IPS-15b (cell line): ENCODE measurements around the gene GNGT2.
"Not testable (repeated sequence)": the region's sequence is repeated elsewhere in the genome, so short reads cannot be mapped to it uniquely, and the experiment has no call there.

Experiments
- H3K27me3 ChIP-seq: one replicate; pipeline ENCODE4 v1.6.1; 2013; ENCODE audit warnings: low read length; ENCODE audit not compliant: control insufficient read depth, insufficient read depth
- H3K36me3 ChIP-seq: one replicate; pipeline ENCODE4 v1.6.1; 2013; ENCODE audit warnings: low read length; ENCODE audit not compliant: control insufficient read depth, insufficient read depth
- H3K4me1 ChIP-seq: one replicate; pipeline ENCODE4 v1.6.1; 2013; ENCODE audit warnings: mild to moderate bottlenecking, low read length; ENCODE audit not compliant: control insufficient read depth, insufficient read depth
- H3K4me3 ChIP-seq: one replicate; pipeline ENCODE4 v1.5.1; 2013; ENCODE audit warnings: low read depth, low read length
- H3K9ac ChIP-seq: one replicate; pipeline ENCODE4 v1.6.1; 2013; ENCODE audit warnings: low read depth, mild to moderate bottlenecking, low read length
- H3K9me3 ChIP-seq: one replicate; pipeline ENCODE4 v1.6.1; 2013; ENCODE audit warnings: mild to moderate bottlenecking, low read length; ENCODE audit not compliant: control insufficient read depth, insufficient read depth

Gene GNGT2

DNA sequence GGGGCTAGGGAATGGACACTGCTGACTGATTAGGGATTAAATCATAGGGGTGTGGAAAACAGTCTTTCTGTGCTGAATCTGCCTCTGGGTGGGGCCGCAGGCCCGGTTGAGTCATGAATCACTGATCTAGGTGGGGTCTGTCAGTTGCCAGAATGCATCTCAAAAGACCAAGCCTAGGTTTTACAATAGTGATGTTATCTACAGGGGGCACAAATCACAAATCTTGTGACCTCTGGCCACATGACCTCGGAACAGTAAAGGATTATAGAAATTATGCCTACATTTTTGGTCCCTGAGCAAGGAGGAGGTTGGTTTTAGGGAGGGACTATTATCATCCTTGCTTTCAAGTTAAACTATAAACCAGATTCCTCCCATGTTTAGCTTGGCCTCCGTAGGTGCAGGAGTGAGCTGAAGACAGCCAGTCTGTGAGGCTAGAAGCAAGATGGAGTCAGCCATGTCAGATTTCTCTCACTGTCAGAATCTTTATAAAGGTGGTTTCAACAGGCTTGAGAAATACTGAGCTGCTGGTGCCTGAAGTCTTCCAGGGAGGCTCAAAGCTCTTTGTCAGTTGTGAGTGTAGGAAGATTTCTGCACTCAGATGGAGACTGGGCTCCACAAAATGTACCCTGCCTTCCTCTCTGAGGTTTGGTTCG lies 12.9 kb downstream of the GNGT2 start:
- Histone ChIP-seq H3K36me3 (no peaks in the 10 kb centered on the region), H3K27me3 (no peaks in the 10 kb centered on the region), H3K4me3 (no peak overlapping the region), H3K4me1 (peaks cover 2% of the 10 kb centered on the region), H3K9ac (no peak overlapping the region), H3K9me3 (no peaks in the 10 kb centered on the region)

- H3K4me3 ChIP-seq: no peak overlapping the region
- H3K36me3 ChIP-seq: peaks cover 3% of the 10 kb centered on the region
- no peaks in the 10 kb centered on the region for H3K9me3 ChIP-seq
- no peak overlapping the region for H3K9ac ChIP-seq
- H3K27me3 ChIP-seq: no peaks in the 10 kb centered on the region
- peaks cover 2% of the 10 kb centered on the region for H3K4me1 ChIP-seq
Measured at GRCh38 chr17:49196520-49196919, 13.9 kb downstream of the GNGT2 start.

GRCh38 chr17:49195751-49196150 lies 14.6 kb downstream of the GNGT2 start:
- H3K9me3 ChIP-seq: no peaks in the 10 kb centered on the region
- H3K36me3 ChIP-seq: peaks cover 3% of the 10 kb centered on the region
- H3K4me3 ChIP-seq: no peak overlapping the region
- no peaks in the 10 kb centered on the region for H3K27me3 ChIP-seq
- H3K9ac ChIP-seq: no peak overlapping the region
- peaks cover 2% of the 10 kb centered on the region for H3K4me1 ChIP-seq

DNA sequence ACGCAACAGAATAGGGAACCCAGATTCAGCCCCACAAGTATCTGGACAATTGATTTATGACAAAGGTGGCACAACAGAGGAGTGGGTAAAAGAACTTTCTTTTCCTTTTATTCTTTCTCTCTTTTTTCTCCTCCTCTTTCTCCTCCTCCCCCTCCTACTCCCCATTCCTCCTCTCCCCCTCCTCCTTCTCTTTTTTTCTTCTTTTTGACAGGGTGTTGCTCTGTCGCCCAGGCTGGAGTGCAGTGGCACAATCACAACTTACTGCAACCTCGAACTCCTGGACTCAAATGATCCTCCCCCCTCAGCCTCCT lies 16.1 kb downstream of the GNGT2 start:
- H3K9ac ChIP-seq: no peak overlapping the region
- peaks cover 2% of the 10 kb centered on the region for H3K4me1 ChIP-seq
- no peaks in the 10 kb centered on the region for H3K27me3 ChIP-seq
- no peaks in the 10 kb centered on the region for H3K9me3 ChIP-seq
- peak overlapping the region; percentile 93 for H3K4me3 ChIP-seq
- H3K36me3 ChIP-seq: peaks cover 3% of the 10 kb centered on the region

GRCh38 chr17:49193513-49194296 lies 16.7 kb downstream of the GNGT2 start:
- Histone ChIP-seq H3K36me3 (peaks cover 3% of the 10 kb centered on the region), H3K9me3 (no peaks in the 10 kb centered on the region), H3K4me1 (peaks cover 2% of the 10 kb centered on the region), H3K9ac (no peak overlapping the region), H3K27me3 (no peaks in the 10 kb centered on the region), H3K4me3 (peak overlapping the region; percentile 93)

DNA sequence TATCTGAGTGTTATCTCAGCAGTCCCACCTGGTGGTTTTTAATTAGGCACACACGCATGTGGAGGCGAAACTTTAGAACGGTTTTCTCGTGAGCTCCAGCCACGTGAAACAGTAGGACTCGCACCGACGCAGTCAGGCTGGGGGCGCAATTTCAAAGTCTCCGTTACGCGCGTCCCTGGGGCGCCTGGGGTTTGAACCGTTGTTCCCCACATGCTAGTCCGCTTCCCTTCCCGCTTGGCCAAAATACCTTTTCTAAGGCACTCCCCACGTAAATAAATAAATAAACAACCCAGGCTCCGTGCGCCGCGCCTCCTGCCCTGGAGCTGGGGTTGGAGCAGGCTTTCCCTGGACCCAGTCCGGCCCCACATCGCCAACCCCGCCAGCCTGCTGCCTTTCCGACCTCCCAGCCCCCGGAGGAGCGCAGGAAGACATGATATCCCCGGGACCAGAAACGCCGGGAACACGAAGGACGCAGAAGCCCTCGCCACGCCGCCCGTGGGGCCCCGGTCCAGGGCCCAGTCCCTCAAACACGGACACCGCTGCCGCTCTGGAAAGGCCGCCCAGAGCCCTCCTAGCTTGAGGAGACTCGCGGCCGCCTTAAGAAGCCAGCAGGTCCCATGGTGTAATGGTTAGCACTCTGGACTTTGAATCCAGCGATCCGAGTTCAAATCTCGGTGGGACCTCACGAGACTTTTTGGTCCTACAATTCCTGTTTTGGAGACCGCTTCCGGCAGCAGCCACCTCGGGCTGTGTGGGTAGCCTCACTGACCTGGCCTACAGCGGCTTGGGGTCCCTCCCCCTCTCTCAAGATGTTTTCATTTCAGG lies 18.2 kb downstream of the GNGT2 start:
- H3K9me3 ChIP-seq: no peaks in the 10 kb centered on the region
- H3K9ac ChIP-seq: peak overlapping the region; percentile 95
- H3K4me1 ChIP-seq: no peaks in the 10 kb centered on the region
- H3K36me3 ChIP-seq: peaks cover 3% of the 10 kb centered on the region
- peak overlapping the region; percentile 93 for H3K4me3 ChIP-seq
- no peaks in the 10 kb centered on the region for H3K27me3 ChIP-seq

GRCh38 chr17:49191409-49191916 lies 18.9 kb downstream of the GNGT2 start:
- H3K4me3 ChIP-seq: peak overlapping the region; percentile 93
- H3K9ac ChIP-seq: peak overlapping the region; percentile 95
- H3K36me3 ChIP-seq: peaks cover 3% of the 10 kb centered on the region
- H3K9me3 ChIP-seq: no peaks in the 10 kb centered on the region
- H3K4me1 ChIP-seq: no peaks in the 10 kb centered on the region
- H3K27me3 ChIP-seq: no peaks in the 10 kb centered on the region

- H3K4me3 ChIP-seq: no peak overlapping the region
- no peaks in the 10 kb centered on the region for H3K4me1 ChIP-seq
- no peak overlapping the region for H3K9ac ChIP-seq
- no peaks in the 10 kb centered on the region for H3K9me3 ChIP-seq
- H3K27me3 ChIP-seq: no peaks in the 10 kb centered on the region
- H3K36me3 ChIP-seq: peaks cover 3% of the 10 kb centered on the region
Measured at GRCh38 chr17:49190932-49191331, 19.4 kb downstream of the GNGT2 start.

- Histone ChIP-seq H3K9ac (no peak overlapping the region), H3K4me3 (no peak overlapping the region), H3K4me1 (no peaks in the 10 kb centered on the region), H3K27me3 (no peaks in the 10 kb centered on the region), H3K36me3 (peaks cover 3% of the 10 kb centered on the region), H3K9me3 (no peaks in the 10 kb centered on the region)
Measured at GRCh38 chr17:49187301-49187700, 23.1 kb downstream of the GNGT2 start.

GRCh38 chr17:49185381-49185780 lies 25.0 kb downstream of the GNGT2 start:
- not testable (repeated sequence) for H3K9me3 ChIP-seq, H3K4me3 ChIP-seq, H3K4me1 ChIP-seq, H3K36me3 ChIP-seq, H3K9ac ChIP-seq, H3K27me3 ChIP-seq

DNA sequence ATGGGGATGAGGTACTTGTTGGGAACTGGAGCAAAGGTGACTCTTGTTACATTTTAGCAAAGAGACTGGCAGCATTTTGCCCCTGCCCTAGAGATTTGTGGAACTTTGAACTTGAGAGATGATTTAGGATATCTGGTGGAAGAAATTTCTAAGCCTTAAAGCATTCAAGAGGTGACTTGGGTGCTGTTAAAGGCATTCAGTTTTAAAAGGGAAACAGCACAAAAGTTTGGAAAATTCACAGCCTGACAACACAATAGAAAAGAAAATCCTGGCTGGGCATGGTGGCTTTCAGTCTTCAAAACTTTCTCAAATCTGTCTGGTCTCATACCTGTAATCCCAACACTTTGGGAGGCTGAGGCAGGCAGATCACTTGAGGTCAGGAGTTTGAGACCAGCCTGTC lies 25.9 kb downstream of the GNGT2 start:
- not testable (repeated sequence) for H3K9me3 ChIP-seq, H3K4me1 ChIP-seq, H3K9ac ChIP-seq, H3K27me3 ChIP-seq, H3K4me3 ChIP-seq, H3K36me3 ChIP-seq
